Measurements from ENCODE around the gene YWHAH. TPM values are rescaled to one million over a fixed set of nuclear protein-coding genes. Genes with fewer than 3 reads are reported as not detected.

Gene YWHAH
- total RNA-seq, 2 experiments from 2014 or later = 115 to 118 TPM

DNA sequence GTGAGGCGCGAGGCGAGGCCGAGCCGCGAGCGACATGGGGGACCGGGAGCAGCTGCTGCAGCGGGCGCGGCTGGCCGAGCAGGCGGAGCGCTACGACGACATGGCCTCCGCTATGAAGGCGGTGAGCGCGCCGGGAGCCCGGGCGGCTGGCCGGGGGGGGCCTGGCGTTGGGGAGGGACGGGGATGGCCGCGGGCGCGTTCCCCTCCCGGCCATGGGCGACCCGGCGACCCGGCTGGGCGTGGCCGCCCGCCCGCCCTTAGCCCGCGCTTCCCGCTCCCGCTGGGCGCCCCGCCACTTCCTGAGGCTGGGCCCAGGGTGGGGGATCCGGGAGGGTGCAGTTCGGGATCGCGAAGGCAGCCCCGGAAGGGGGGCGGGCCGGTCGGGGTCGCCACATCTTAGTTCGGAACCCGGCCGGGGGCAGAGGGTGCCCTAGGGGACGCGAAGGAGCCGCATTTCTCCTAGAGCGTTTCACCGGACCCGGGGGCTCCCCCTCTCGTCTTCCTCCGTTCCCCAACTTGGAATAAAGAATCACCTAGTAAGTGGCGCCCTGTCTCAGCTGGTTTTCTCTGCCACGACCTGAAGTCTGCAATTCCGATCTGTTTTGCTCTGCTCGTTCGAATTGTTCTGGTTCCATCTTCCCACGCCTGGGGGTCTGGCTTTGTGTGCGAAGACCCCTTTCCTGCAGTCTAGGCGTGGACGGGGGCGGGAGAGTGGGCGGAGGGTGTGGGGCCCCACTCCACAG lies 536 bp downstream of the YWHAH start:
- peak; percentile 50 for DNase-seq
- Mint-ChIP-seq H3K4me1 (ENCODE audit: low read depth) (peaks cover 18% of the 10 kb centered on the region), H3K36me3 (ENCODE audit: low read depth) (peaks cover 19% of the 10 kb centered on the region), H3K9me3 (no peaks in the 10 kb centered on the region), H3K27ac (no peak overlapping the region), H3K4me3 (no peak overlapping the region), H3K27me3 (ENCODE audit: low read depth) (no peaks in the 10 kb centered on the region)
- intact Hi-C loops (cut with micrococcal nuclease) = loop anchor here (1.0 to 10.0 kb wide), 8 partner anchors 25 to 598 kb away; partner anchors contain the start of genes EIF4ENIF1, PATZ1, PISD and PRR14L
- CTCF ChIA-PET = interaction anchor here (0.7 to 1.0 kb wide), 2 partner anchors 26 to 279 kb away, joined by 3 read pairs; no protein-coding TSS in a partner anchor

GRCh38 chr22:31945443-31945855 lies 1.1 kb downstream of the YWHAH start:
- peak; percentile 25 for DNase-seq

GRCh38 chr22:31945971-31946680 lies 1.8 kb downstream of the YWHAH start:
- DNase-seq = no peak
- Mint-ChIP-seq H3K9me3 (no peaks in the 10 kb centered on the region), H3K27ac (no peak overlapping the region), H3K4me1 (ENCODE audit: low read depth) (peaks cover 26% of the 10 kb centered on the region), H3K36me3 (ENCODE audit: low read depth) (peaks cover 25% of the 10 kb centered on the region), H3K27me3 (ENCODE audit: low read depth) (no peaks in the 10 kb centered on the region), H3K4me3 (no peak overlapping the region)
- intact Hi-C loops (cut with micrococcal nuclease) = loop anchor here (1.0 to 10.0 kb wide), 4 partner anchors 24 to 457 kb away; partner anchors contain the start of gene EIF4ENIF1
- CTCF ChIA-PET = interaction anchor here (2.6 kb wide), 1 partner anchor 281 kb away, joined by 8 read pairs; no protein-coding TSS in a partner anchor

More at GRCh38 chr22:31945443-31945855, 1.1 kb downstream of the YWHAH start:
- Mint-ChIP-seq H3K36me3 (ENCODE audit: low read depth) (peaks cover 23% of the 10 kb centered on the region), H3K4me1 (ENCODE audit: low read depth) (peaks cover 19% of the 10 kb centered on the region), H3K27ac (no peak overlapping the region), H3K27me3 (ENCODE audit: low read depth) (no peaks in the 10 kb centered on the region), H3K9me3 (no peaks in the 10 kb centered on the region), H3K4me3 (no peak overlapping the region)
- CTCF ChIA-PET = interaction anchor here (1.0 to 2.6 kb wide), 2 partner anchors 25 to 280 kb away, joined by 3 to 8 read pairs; no protein-coding TSS in a partner anchor
- intact Hi-C loops (cut with micrococcal nuclease) = loop anchor here (1.0 to 10.0 kb wide), 4 partner anchors 25 to 456 kb away; partner anchors contain the start of gene EIF4ENIF1

- no peak overlapping the region for H3K4me3 Mint-ChIP-seq
- peaks cover 29% of the 10 kb centered on the region for H3K36me3 Mint-ChIP-seq (ENCODE audit: low read depth)
- H3K27me3 Mint-ChIP-seq (ENCODE audit: low read depth) = no peaks in the 10 kb centered on the region
- peak; percentile 59 for DNase-seq
- no peaks in the 10 kb centered on the region for H3K9me3 Mint-ChIP-seq
- H3K4me1 Mint-ChIP-seq (ENCODE audit: low read depth) = peaks cover 38% of the 10 kb centered on the region
- intact Hi-C loops (cut with micrococcal nuclease) = loop anchor here (1.0 to 10.0 kb wide), 2 partner anchors 282 to 382 kb away; no protein-coding TSS in a partner anchor
- CTCF ChIA-PET = interaction anchor here (0.8 to 2.6 kb wide), 6 partner anchors 9 to 282 kb away, joined by 3 to 8 read pairs (median 4); no protein-coding TSS in a partner anchor
- no peak overlapping the region for H3K27ac Mint-ChIP-seq
Measured at GRCh38 chr22:31947296-31947695, 3.0 kb downstream of the YWHAH start.

GRCh38 chr22:31948002-31948401 lies 3.7 kb downstream of the YWHAH start:
- CTCF ChIA-PET = interaction anchor here (0.7 to 2.6 kb wide), 7 partner anchors 8 to 283 kb away, joined by 3 to 8 read pairs (median 4); no protein-coding TSS in a partner anchor
- Mint-ChIP-seq H3K4me3 (no peak overlapping the region), H3K27me3 (ENCODE audit: low read depth) (no peaks in the 10 kb centered on the region), H3K27ac (no peak overlapping the region), H3K4me1 (ENCODE audit: low read depth) (peaks cover 43% of the 10 kb centered on the region), H3K9me3 (no peaks in the 10 kb centered on the region), H3K36me3 (ENCODE audit: low read depth) (peaks cover 29% of the 10 kb centered on the region)
- intact Hi-C loops (cut with micrococcal nuclease) = loop anchor here (10.0 kb wide), 1 partner anchor 383 kb away; no protein-coding TSS in a partner anchor
- no peak for DNase-seq

DNA sequence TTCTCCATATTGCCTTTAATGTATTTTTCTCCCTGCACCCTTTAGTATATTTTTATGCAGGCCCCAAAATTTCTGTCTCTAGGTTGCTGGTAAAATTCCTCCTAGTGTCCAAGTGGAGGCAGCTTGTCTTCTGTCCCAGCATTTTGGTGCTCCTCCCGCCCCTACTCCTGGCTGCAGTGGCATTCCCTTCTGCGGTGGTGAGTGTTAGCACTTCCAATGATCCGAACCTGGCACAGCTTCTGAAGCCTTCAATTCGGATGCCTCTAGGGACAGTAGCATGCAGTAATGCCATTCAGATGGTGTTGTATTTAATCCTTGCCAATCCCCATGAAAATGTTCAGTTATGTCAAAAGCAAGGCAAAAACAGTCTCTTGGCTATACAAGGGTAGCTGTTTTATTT lies 5.9 kb downstream of the YWHAH start:
- no peak overlapping the region for H3K27ac Mint-ChIP-seq
- DNase-seq = no peak
- peaks cover 29% of the 10 kb centered on the region for H3K36me3 Mint-ChIP-seq (ENCODE audit: low read depth)
- no peaks in the 10 kb centered on the region for H3K9me3 Mint-ChIP-seq
- H3K27me3 Mint-ChIP-seq (ENCODE audit: low read depth) = no peaks in the 10 kb centered on the region
- CTCF ChIA-PET = interaction anchor here (0.6 to 2.6 kb wide), 8 partner anchors 9 to 285 kb away, joined by 3 to 13 read pairs (median 4); no protein-coding TSS in a partner anchor
- H3K4me1 Mint-ChIP-seq (ENCODE audit: low read depth) = peaks cover 56% of the 10 kb centered on the region
- H3K4me3 Mint-ChIP-seq = no peak overlapping the region
- intact Hi-C loops (cut with micrococcal nuclease) = no loop called here

- intact Hi-C loops (cut with micrococcal nuclease) = no loop called here
- H3K4me3 Mint-ChIP-seq = no peak overlapping the region
- DNase-seq = peak; percentile 35
- peaks cover 67% of the 10 kb centered on the region for H3K4me1 Mint-ChIP-seq (ENCODE audit: low read depth)
- H3K9me3 Mint-ChIP-seq = no peaks in the 10 kb centered on the region
- no peak overlapping the region for H3K27ac Mint-ChIP-seq
- CTCF ChIA-PET = interaction anchor here (0.5 to 2.6 kb wide), 7 partner anchors 10 to 286 kb away, joined by 3 to 13 read pairs (median 5); no protein-coding TSS in a partner anchor
- peaks cover 38% of the 10 kb centered on the region for H3K36me3 Mint-ChIP-seq (ENCODE audit: low read depth)
- no peaks in the 10 kb centered on the region for H3K27me3 Mint-ChIP-seq (ENCODE audit: low read depth)
Measured at GRCh38 chr22:31951194-31952093, 7.1 kb downstream of the YWHAH start.

DNA sequence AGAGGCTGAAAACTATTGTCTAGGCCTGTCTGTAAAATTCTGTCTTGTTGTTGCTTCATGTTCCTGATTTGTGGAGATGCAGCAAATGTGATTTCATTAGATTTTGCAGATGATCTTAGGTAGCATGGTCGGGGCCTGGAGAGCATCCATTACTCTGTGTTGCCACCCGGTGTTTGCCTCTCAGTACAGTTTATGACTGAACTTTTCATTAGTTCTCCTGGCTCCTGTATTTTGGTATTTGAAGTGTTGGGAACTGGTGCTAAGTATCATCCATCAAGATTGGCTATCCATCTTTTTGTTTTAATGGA lies 7.7 kb downstream of the YWHAH start:
- Mint-ChIP-seq H3K4me3 (no peak overlapping the region), H3K9me3 (no peaks in the 10 kb centered on the region), H3K27me3 (ENCODE audit: low read depth) (no peaks in the 10 kb centered on the region), H3K36me3 (ENCODE audit: low read depth) (peaks cover 44% of the 10 kb centered on the region), H3K4me1 (ENCODE audit: low read depth) (peaks cover 70% of the 10 kb centered on the region), H3K27ac (no peak overlapping the region)
- CTCF ChIA-PET = no interaction called here
- DNase-seq = no peak
- intact Hi-C loops (cut with micrococcal nuclease) = no loop called here

DNA sequence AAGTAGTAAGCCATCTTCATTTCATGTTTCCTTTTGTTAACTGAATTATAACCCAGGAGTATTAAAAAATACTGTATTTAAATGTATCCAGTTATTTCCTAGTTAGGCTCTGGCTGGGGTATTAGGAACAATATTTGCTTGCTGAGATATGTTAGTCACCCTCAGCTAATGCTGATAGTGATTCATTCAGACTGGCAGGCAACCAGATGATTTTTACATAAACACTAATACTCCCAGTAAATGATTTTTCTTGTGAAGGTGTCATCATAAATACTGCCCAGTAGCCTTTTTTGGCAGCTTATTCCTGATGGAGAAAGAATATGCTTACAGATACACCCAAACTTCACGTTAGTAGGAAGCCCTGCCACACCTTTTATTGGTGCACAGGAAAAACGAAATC lies 8.1 kb downstream of the YWHAH start:
- DNase-seq = no peak
- H3K9me3 Mint-ChIP-seq = no peaks in the 10 kb centered on the region
- H3K4me3 Mint-ChIP-seq = no peak overlapping the region
- peaks cover 66% of the 10 kb centered on the region for H3K4me1 Mint-ChIP-seq (ENCODE audit: low read depth)
- H3K36me3 Mint-ChIP-seq (ENCODE audit: low read depth) = peaks cover 44% of the 10 kb centered on the region
- intact Hi-C loops (cut with micrococcal nuclease) = no loop called here
- H3K27me3 Mint-ChIP-seq (ENCODE audit: low read depth) = no peaks in the 10 kb centered on the region
- H3K27ac Mint-ChIP-seq = no peak overlapping the region
- CTCF ChIA-PET = no interaction called here

- peaks cover 42% of the 10 kb centered on the region for H3K36me3 Mint-ChIP-seq (ENCODE audit: low read depth)
- no peak overlapping the region for H3K27ac Mint-ChIP-seq
- CTCF ChIA-PET = no interaction called here
- no peak for DNase-seq
- H3K9me3 Mint-ChIP-seq = no peaks in the 10 kb centered on the region
- no peaks in the 10 kb centered on the region for H3K27me3 Mint-ChIP-seq (ENCODE audit: low read depth)
- intact Hi-C loops (cut with micrococcal nuclease) = no loop called here
- H3K4me3 Mint-ChIP-seq = no peak overlapping the region
- H3K4me1 Mint-ChIP-seq (ENCODE audit: low read depth) = peaks cover 66% of the 10 kb centered on the region
Measured at GRCh38 chr22:31953261-31953660, 8.9 kb downstream of the YWHAH start.

GRCh38 chr22:31954535-31955523 lies 10.5 kb downstream of the YWHAH start:
- CTCF ChIA-PET = interaction anchor here (1.2 to 2.4 kb wide), 3 partner anchors 16 to 289 kb away, joined by 4 to 12 read pairs (median 6); no protein-coding TSS in a partner anchor
- H3K4me3 Mint-ChIP-seq = no peak overlapping the region
- DNase-seq = no peak
- no peaks in the 10 kb centered on the region for H3K27me3 Mint-ChIP-seq (ENCODE audit: low read depth)
- no peak overlapping the region for H3K27ac Mint-ChIP-seq
- H3K36me3 Mint-ChIP-seq (ENCODE audit: low read depth) = peaks cover 32% of the 10 kb centered on the region
- no peaks in the 10 kb centered on the region for H3K9me3 Mint-ChIP-seq
- peaks cover 68% of the 10 kb centered on the region for H3K4me1 Mint-ChIP-seq (ENCODE audit: low read depth)
- intact Hi-C loops (cut with micrococcal nuclease) = no loop called here
